GM06990 (cell line): ENCODE results near the gene MN1.

Experiments used
- DNase-seq: peaks from one replicate; pipeline ENCODE4 v3.0.0-alpha.2; 2011; ENCODE audit not compliant: insufficient read length; ENCODE audit errors: extremely low read depth
- H3K27me3 ChIP-seq: replicated peaks from 2 replicates; pipeline ENCODE4 v1.6.0; 2011; ENCODE audit warnings: low read length; ENCODE audit not compliant: control insufficient read depth, insufficient read depth
- H3K36me3 ChIP-seq: 2 replicates; pipeline ENCODE4 v1.5.1; 2011; ENCODE audit warnings: low read length; ENCODE audit not compliant: control insufficient read depth, insufficient read depth
- H3K4me3 ChIP-seq: replicated peaks from 2 replicates; pipeline ENCODE4 v1.5.1; 2011; ENCODE audit warnings: low read depth, mild to moderate bottlenecking, control low read depth, low read length
- CTCF ChIP-seq: IDR thresholded peaks from 2 replicates; pipeline ENCODE4 v1.5.1; 2011; ENCODE audit warnings: low read length, control low read depth, mild to moderate bottlenecking, inconsistent platforms; ENCODE audit not compliant: insufficient read depth, poor library complexity, severe bottlenecking

Gene MN1

GRCh38 chr22:27834364-27835185, 33.0 kb upstream of the MN1 start:
- no peak overlapping the region for H3K4me3 ChIP-seq
- DNase-seq: no peak
- H3K36me3 ChIP-seq: no peaks in the 10 kb centered on the region
- TF ChIP-seq CTCF: no peak
- no peaks in the 10 kb centered on the region for H3K27me3 ChIP-seq

GRCh38 chr22:27833803-27834202, 32.2 kb upstream of the MN1 start:
- Histone ChIP-seq H3K4me3 (no peak overlapping the region), H3K36me3 (no peaks in the 10 kb centered on the region), H3K27me3 (no peaks in the 10 kb centered on the region)
- no peak for DNase-seq
- TF ChIP-seq CTCF: no peak

- DNase-seq: no peak
Observed at GRCh38 chr22:27832606-27833005, 31.1 kb upstream of the MN1 start.

GRCh38 chr22:27829620-27830019, 28.1 kb upstream of the MN1 start:
- TF ChIP-seq CTCF: no peak

More at GRCh38 chr22:27832606-27833005, 31.1 kb upstream of the MN1 start:
- Histone ChIP-seq H3K36me3 (no peaks in the 10 kb centered on the region), H3K27me3 (no peaks in the 10 kb centered on the region), H3K4me3 (no peak overlapping the region)
- no peak for TF ChIP-seq CTCF

GRCh38 chr22:27827604-27828587, 26.3 kb upstream of the MN1 start:
- no peak overlapping the region for H3K4me3 ChIP-seq
- TF ChIP-seq CTCF: no peak
- DNase-seq: no peak
- no peaks in the 10 kb centered on the region for H3K36me3 ChIP-seq
- H3K27me3 ChIP-seq: no peaks in the 10 kb centered on the region

More at GRCh38 chr22:27829620-27830019, 28.1 kb upstream of the MN1 start:
- no peak for DNase-seq
- Histone ChIP-seq H3K36me3 (no peaks in the 10 kb centered on the region), H3K4me3 (no peak overlapping the region), H3K27me3 (no peaks in the 10 kb centered on the region)
